Putamen (tissue), 1 donor: ENCODE data around the gene PPRC1.

ENCODE experiments used
- DNase-seq: peaks from one replicate; pipeline ENCODE4 v3.0.0-alpha.2; 2016; ENCODE audit warnings: low spot score

PPRC1 gene

GRCh38 chr10:102132563-102133372, at the start of gene PPRC1:
Gene PPRC1, plus strand, starts transcription at chr10:102133040. Its CDS starts 29 bp downstream, at chr10:102133069.
- DNase-seq = peak; percentile 99

- DNase-seq = no peak
Measured at GRCh38 chr10:102083541-102083940, 49.3 kb upstream of the PPRC1 start.

GRCh38 chr10:102085336-102085735, 47.5 kb upstream of the PPRC1 start:
- no peak for DNase-seq

GRCh38 chr10:102086196-102086595, 46.6 kb upstream of the PPRC1 start:
- no peak for DNase-seq

GRCh38 chr10:102090772-102091171, 42.1 kb upstream of the PPRC1 start:
- DNase-seq = no peak

GRCh38 chr10:102096449-102096848, 36.4 kb upstream of the PPRC1 start:
- no peak for DNase-seq

- no peak for DNase-seq
Measured at GRCh38 chr10:102101152-102101551, 31.7 kb upstream of the PPRC1 start.

GRCh38 chr10:102102421-102102820, 30.4 kb upstream of the PPRC1 start:
- no peak for DNase-seq

GRCh38 chr10:102106998-102107397, 25.8 kb upstream of the PPRC1 start:
- DNase-seq = no peak

- peak; percentile 77 for DNase-seq
Measured at GRCh38 chr10:102109166-102110116, 23.4 kb upstream of the PPRC1 start.

- DNase-seq = no peak
Measured at GRCh38 chr10:102111276-102111675, 21.6 kb upstream of the PPRC1 start.

- no peak for DNase-seq
Measured at GRCh38 chr10:102112210-102112817, 20.5 kb upstream of the PPRC1 start.

GRCh38 chr10:102113261-102113955, 19.4 kb upstream of the PPRC1 start:
- no peak for DNase-seq

- DNase-seq = no peak
Measured at GRCh38 chr10:102113956-102114857, 18.6 kb upstream of the PPRC1 start.

- peak; percentile 96 for DNase-seq
Measured at GRCh38 chr10:102114861-102115618, 17.8 kb upstream of the PPRC1 start.

- no peak for DNase-seq
Measured at GRCh38 chr10:102115775-102116174, 17.1 kb upstream of the PPRC1 start.

GRCh38 chr10:102116656-102117055, 16.2 kb upstream of the PPRC1 start:
- DNase-seq = no peak

GRCh38 chr10:102117391-102118159, 15.3 kb upstream of the PPRC1 start:
- peak; percentile 87 for DNase-seq

GRCh38 chr10:102118867-102119266, 14.0 kb upstream of the PPRC1 start:
- DNase-seq = no peak
